HG03139 (cell line): ENCODE measurements around the gene CROCC2.

Experiments used
- ATAC-seq: cut with Tn5 transposase; IDR thresholded peaks from one replicate; pipeline ENCODE4 v1.9.1; 2021; ENCODE audit not compliant: unreplicated experiment

CROCC2 gene

GRCh38 chr2:240954436-240955305 lies 48.5 kb downstream of the CROCC2 start:
- no peak for ATAC-seq

- ATAC-seq: no peak
These were observed 49.4 kb downstream of the CROCC2 start for GRCh38 chr2:240955306-240956170.

GRCh38 chr2:240956171-240956934 lies 50.2 kb downstream of the CROCC2 start:
- ATAC-seq: no peak

GRCh38 chr2:240956935-240957655 lies 51.0 kb downstream of the CROCC2 start:
- ATAC-seq: no peak

- ATAC-seq: no peak
These were observed 51.7 kb downstream of the CROCC2 start for GRCh38 chr2:240957656-240958365.

- ATAC-seq: no peak
These were observed 52.5 kb downstream of the CROCC2 start for GRCh38 chr2:240958366-240959213.

GRCh38 chr2:240959214-240959940 lies 53.2 kb downstream of the CROCC2 start:
- ATAC-seq: no peak

- no peak for ATAC-seq
These were observed 53.8 kb downstream of the CROCC2 start for GRCh38 chr2:240959941-240960308.

- no peak for ATAC-seq
These were observed 54.3 kb downstream of the CROCC2 start for GRCh38 chr2:240960309-240960970.

GRCh38 chr2:240960971-240961876 lies 55.1 kb downstream of the CROCC2 start:
- no peak for ATAC-seq

GRCh38 chr2:240961910-240962299 lies 55.8 kb downstream of the CROCC2 start:
- ATAC-seq: no peak

GRCh38 chr2:240962300-240963064 lies 56.3 kb downstream of the CROCC2 start:
- no peak for ATAC-seq

- no peak for ATAC-seq
These were observed 57.1 kb downstream of the CROCC2 start for GRCh38 chr2:240963065-240963867.

- no peak for ATAC-seq
These were observed 58.0 kb downstream of the CROCC2 start for GRCh38 chr2:240963868-240964703.
